GM21367 (cell line): ENCODE data around the gene GLTPD2.
A peak's percentile ranks its signal among the peaks of the same experiment; 100 is the strongest.
"Not testable (repeated sequence)": the region's sequence is repeated elsewhere in the genome, so short reads cannot be mapped to it uniquely, and the experiment has no call there.

Source experiments
- ATAC-seq: cut with Tn5 transposase; IDR thresholded peaks from one replicate; pipeline ENCODE4 v1.9.1; 2021; ENCODE audit not compliant: unreplicated experiment

Gene GLTPD2

DNA sequence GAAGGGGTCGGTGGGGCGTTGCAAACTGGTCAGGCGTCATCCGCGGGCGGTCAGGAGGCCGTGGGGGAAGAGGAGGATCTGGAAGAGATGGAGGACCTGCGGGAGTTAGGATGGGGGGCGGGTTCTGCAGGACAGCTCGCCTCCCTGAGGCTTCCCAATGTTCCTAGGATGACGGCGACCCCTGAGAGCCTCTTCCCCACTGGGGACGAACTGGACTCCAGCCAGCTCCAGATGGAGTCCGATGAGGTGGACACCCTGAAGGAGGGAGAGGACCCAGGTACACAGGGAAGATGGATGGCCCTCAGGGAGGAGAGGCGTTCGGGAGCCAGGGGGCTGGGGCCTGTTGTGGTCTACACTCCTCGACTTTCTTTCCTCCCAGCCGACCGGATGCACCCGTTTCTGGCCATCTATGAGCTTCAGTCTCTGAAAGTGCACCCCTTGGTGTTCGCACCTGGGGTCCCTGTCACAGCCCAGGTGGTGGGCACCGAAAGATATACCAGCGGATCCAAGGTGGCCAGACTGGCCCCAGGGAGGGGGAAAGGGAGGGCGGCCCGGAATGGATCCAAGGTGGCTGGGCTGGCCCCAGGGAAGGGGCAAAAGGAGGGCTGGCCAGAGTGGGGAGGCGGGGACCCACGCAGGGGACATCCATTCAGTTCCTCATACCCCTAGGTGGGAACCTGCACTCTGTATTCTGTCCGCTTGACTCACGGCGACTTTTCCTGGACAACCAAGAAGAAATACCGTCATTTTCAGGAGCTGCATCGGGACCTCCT is 19.0 kb downstream of the GLTPD2 start:
- no peak for ATAC-seq

DNA sequence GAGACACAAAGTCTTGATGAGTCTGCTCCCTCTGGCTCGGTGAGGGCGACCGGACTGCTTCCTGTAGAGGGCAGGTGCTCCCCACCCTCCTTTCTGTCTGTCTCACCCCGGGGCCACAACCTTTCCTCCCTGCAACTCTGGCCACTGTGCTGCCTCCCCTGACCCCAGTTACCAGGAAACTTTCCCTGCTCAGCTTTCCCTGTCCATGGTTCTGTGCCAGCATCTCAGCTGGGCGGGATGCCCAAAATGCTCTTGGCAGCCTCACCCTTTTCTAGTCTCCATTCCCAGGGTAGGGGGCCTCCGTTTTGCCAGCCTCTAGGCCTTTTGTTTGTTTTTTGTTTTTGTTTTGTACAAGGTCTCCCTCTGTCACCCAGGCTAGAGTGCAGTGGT is 19.6 kb downstream of the GLTPD2 start:
- ATAC-seq, result no peak

DNA sequence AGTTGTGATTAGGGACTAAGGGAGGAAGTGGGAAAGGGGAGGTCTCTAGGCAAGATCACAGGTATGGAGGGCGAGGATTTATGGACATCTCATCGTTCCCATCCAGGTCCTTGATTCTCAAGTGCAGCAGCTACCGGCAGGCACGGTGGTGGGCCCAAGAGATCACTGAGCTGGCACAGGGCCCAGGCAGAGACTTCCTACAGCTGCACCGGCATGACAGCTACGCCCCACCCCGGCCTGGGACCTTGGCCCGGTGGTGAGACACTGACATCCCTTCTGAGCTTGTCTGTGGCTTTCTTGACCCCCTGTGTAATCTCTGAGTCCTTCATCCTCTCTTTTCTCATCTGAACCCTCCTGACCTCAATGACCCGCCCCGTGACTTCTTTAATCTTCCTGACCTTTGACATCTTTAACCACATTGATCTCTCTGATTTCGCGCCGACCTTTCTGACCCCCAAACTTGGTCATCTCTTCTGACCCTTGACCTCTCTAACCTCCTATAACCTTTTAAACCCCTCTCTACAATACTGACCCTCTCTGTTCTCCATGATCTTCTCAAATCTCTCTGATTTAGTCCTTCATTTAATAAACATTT is 22.0 kb downstream of the GLTPD2 start:
- ATAC-seq, result no peak

DNA sequence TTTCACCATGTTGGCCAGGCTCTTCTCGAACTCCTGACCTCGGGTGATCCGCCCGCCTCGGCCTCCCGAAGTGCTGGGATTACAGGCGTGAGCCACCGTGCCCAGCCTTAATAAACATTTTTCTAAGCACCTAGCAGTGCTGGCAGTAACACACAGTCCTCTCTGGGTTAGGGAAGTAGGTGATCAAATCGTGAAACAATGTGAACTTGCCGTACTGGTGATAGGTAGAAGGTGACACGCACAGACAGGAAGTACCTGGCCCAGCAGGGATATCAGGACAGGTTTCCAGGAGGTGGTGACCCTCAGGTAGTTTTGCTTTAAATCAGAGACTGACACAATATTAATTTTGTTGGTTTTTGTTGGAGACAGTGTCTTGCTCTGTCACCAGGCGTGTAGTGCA is 22.7 kb downstream of the GLTPD2 start:
- ATAC-seq, result no peak

DNA sequence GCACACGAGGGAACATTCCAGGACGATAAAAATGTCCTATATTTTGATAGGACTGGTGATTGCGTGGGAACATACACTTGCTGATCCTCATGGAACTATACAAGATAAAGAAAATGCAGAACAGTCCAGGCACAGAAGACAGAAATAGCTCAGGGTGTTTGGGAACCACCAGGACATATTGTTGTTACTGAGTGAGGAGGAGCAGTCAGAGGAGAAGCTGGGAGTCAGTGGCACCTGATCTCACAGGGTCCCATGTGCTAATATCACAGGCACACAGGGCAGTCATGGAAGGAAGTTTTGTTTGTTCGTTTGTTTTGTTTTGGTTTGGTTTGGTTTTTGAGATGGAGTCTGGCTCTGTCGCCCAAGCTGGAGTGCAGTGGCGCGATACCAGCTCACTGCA is 23.9 kb downstream of the GLTPD2 start:
- ATAC-seq, result no peak

DNA sequence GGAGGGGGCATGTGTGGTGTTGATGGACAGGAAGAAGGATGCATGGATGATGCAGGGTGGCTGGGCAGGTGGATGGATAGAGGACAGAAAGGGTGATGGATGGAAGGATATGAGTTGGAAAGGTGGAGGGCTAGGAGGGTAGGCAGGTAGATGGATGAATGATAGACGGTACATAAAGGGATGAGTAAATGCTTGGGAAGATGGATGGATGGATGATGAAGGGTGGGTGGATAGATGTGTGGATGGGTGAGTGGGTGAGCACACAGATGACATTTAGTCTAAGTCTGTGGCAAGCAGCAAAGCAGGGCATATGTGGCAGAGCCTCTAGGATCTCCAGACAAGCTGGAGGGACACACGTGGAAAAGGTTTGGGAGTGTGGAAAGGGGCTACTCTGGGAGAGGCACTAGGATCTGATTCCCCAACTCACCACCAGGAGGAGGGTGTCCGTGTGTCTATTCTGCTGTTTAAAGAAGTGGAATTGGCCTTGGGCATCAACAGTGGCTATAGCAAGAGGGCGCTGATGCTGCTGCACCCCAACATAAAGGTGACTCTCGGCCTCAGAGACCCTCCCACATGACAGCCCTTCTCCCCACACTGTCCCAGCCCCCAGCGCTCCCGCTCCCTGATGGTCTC is 26.4 kb downstream of the GLTPD2 start:
- ATAC-seq, result no peak

DNA sequence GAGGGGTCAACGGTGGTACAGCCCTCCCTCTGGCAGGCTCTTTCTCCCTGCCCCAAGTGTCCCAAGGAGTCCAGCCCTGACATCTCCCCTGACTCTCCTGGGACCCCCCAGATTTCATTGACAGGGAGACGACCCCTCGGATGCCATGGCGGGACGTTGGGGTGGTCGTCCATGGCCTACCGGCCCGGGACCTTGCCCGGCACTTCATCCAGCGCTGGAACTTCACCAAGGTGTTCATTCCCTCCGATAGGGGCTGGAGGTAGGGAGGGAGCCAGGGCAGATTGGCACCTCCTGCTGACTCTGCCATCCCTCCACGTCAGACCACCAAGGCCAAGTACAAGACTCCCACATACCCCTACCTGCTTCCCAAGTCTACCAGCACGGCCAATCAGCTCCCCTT is 28.1 kb downstream of the GLTPD2 start:
- ATAC-seq, result no peak

DNA sequence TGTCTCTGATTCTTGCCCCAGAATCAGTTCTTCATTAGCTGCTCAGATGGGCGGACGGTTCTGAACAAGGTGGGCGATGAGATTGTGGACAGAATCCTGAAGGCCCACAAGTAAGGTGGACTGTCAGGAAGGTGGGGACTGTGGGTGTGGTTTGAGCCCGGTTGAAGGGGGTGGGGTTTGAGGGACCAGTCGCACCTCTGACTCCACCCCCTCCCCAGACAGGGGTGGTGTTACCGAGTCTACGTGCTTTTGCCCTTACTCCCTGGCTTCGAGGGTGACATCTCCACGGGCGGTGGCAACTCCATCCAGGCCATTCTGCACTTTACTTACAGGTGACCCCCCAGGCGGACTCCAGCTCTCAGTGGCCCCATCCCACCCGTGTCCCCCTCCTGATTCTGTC is 29.5 kb downstream of the GLTPD2 start:
- no peak for ATAC-seq

DNA sequence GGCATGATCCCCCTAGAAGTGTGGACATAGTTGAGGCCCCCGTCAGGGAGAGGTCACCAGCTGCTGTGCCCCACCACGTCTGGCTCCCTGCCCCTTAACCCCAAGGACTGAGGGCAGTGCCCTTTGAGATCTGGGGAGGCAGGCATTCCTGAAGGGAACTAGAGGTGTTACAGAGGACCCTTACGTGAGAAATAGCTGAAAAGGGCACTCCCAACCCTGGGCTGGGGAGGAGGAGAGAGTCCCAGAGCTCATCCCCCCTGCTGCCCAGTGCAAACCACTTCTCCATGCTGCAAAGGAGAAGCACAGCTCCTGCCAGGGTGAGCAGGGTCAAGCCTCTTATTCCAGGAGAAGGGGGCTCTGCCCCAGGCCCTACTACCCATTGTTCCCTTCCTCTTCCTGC is 34.1 kb downstream of the GLTPD2 start:
- no peak for ATAC-seq

DNA sequence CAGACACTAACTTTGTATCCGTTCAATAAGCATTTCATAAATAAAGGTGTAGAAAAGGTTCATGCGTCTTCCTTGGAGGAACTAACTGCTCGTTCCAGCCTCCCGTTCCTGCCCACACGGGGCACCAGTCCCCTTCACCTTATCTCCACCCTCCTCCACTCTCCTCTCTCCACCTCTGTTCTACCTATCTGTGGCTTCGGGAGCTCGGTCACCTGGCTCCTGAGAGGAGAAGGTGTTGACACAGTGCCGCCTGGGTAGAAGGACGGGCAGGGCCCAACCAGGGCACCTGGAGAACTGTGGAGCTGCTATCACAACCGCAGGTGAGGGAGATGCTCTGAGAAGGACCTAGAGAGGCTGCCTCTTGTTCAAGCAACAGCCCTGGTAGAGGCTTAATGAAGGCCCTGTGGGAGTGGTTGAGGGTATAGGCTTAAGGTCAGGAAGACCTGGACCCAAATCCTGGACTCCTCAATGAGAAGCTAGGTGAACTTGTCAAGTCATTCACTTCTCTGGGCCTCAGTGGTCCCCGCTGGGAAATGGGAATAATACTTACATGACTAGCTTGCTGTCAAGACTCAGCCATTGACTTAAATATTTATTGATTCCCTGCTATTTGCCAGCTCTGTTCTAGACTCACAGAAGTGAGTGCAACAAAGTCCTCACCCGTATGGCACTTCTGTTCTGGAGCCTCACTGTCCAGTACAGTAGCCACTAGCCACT is 34.8 kb downstream of the GLTPD2 start:
- ATAC-seq, result no peak

DNA sequence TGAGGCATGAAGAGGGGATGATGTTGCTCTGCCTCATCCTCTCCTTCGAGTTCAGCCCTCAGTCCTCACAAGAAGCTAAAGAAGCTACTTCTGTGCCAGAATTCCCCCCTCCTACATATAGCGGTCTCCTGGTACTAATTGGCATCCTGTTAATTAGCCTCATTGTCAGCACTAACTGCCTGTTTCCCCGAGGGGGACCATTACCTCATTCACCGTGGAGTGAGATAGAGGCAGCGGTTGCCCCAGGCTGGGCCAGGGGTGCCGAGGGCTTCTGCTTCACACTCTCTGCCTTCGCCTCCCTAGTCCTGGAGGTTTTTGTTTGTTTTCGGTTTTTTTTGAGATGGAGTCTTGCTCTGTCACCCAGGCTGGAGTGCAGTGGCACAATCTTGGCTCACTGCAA is 38.6 kb downstream of the GLTPD2 start:
- no peak for ATAC-seq

DNA sequence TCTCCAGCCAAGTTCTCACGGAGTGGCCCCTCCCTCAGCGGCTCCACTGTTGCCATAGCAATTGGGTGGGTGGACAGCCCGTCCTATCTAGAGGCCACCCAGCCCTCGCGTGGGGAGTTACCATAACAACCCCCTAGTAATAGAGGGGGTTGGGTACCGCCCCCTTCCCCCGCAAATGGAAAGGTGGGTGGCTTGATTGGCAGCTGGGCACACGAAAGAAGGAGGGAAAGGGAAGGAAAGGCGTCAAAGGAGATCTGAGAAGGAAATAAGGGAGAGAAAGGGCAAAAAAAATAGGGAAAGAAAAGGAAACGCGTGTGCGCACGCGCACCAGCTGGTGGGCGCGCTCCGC is 44.0 kb downstream of the GLTPD2 start:
- not testable (repeated sequence) for ATAC-seq

DNA sequence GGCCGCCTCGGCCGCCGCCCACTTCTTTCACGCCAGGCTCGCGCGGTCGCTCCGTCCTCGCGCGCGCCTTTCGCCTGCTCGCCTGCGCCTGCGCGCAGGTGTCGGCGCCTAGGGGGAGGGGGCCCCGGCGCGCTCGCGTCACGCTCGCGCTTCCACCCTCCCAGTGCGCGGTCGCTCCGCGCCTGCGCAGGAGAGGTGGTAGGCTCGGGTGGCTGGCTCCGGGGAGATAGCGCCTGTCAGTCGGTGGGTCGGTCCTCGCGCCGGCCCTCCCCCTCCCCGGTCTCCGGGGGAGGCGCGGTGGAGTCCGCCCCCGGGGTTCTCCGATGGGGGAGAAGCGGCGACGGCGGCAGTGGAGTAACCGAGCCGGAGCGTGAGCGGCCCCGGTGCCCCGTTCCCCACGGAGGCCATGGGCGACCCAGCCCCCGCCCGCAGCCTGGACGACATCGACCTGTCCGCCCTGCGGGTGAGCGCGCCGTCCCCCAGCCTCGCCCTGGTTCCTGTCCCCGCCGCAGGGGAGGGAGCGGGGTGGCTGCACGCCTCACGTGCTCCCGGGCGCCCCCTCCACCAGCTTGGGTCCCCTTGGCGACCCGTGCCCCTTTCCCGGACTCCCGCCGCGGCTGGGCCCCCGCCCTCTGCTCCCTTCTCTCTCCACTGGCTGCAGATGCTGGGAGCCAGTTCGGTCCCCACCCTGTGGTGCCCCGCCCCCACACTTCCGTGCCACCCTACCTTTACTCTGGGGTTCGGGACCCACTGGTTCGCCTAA is 44.6 kb downstream of the GLTPD2 start, which contains the start of gene MINK1:
Gene MINK1 (plus strand): TSS at position 163 of the 763 bp plus-strand sequence. CDS start 244 bp downstream, at position 407.
- peak; percentile 78 for ATAC-seq

DNA sequence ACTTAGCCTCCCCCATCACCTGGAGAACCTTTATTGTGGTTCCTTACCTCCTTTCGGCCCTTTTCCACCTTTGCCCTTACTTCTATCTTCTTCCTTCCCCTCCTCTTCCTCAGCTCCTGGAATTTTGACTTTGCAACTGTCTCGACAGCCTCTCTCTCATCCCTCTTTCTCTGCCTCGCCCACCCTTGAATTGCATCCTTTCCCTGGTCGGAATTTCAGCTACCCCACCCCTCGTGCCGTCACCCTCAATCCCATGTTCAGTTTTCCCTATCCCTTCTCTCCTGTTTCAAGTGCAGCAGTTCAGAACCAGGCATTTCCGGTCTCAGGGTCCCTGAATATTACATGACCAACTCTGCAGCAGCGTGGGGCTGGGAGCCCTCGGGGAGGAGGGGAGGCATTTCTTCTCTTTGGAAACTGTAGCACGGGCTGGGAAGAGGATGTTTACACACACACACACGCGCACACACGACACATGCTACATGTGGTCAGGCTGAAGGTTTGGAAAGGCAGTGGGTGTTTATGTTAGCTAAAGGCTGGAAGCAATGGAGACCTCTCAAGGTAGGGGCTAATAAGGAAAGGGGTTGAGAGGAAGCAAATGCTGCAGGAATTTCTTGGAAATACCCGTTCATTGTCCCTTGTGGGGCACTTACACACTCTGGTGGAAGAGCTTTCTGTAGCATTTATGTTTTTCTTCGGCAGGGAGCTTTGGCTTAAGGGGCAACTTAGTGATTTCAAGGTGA is 45.3 kb downstream of the GLTPD2 start:
- ATAC-seq, result no peak

DNA sequence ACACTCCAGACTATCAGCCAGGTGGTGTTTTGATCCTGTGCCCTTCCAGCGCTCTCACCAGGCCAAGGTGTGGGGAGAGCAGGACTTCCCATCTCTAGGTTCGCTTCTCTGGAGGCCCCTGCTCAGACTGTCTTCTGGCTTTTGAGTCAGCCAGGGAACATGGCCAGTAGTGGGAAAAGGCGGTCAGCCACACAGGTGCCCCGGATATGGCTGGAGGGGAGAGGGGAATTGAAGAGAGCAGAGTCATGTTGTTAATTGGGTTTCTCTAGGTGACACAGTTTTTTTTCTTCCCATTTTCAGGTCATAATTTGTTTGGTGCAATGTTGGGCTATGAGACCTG is 45.9 kb downstream of the GLTPD2 start:
- no peak for ATAC-seq

DNA sequence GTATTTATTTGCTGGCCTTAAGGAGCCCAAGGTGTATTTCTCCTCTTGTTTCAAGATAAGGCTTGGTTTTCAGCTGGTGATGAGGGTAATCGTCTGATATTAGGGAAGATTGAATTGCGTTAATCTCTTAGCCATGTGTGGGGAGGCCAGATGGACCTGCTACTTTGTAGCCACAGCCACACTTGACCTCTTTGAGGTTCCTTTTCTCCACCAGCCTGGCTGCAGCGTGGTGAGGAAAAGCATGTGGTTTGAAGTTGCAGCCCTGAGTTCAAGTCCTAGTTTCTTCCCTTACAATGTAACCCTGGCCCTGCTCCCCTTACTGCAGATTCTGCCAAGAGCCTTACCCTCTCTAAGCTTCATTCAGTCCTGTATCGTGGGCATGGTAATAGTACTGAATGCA is 47.5 kb downstream of the GLTPD2 start:
- ATAC-seq, result no peak

DNA sequence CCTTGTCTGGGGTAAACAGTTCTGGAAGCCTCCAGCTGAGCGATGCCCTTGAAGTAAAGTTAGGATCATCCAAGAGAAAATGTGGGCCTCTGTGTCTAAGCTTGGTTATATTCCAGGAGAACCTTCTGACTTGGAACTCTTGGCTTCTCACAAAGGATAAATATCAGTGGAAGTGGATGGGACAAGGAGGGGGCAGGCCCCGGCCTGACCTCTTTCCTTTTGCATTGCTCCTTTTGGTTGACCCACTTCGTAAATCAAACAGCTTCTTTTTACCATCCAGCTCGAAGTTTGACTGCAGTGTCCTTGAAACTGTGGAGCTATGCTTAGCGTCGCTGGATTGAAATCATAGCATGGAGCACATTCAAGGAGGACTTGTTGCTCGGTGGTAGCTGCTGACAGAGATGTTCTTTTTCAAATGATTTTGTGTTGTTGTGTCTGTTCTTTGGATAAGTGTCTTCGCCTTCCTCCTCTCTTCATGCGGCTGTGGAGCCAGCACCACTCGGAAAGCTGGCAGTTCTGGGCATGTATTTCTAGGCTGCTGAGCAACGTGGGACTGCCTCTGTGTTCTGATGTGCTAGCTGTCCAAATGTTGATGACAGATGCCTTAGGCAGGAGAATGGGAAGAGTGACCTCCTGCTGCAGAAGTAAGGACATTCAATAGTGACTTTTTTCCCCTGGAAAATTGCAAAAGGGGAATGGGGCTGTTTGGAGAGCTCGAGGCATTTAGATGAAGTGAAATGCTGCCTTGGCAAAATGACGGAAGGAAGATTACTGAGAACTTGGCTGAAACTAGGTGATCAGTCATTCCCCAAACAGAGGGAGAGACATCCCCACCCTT is 48.9 kb downstream of the GLTPD2 start:
- no peak for ATAC-seq

DNA sequence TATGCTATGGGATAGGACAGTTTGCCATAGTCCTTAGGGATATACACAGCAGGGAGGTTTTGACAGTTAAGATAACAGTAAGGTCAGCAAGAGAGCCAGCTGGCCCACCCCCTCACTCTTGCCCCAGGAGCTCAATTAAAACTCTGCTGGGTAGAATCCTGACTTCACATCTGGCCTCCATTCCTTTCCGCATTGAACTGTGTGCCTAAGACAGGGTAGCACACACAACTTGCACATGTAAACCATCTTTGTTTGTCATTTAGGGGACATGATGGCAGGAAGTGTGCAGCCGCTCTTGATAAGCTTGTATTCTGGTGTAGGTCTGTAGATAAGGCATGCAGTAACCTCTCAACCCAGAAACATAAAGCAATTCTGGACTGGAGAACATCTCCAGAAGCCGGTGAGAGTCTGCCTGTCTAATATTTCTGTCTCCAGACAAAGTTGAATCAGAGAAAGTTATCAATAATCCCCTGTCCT is 49.6 kb downstream of the GLTPD2 start:
- ATAC-seq, result no peak

DNA sequence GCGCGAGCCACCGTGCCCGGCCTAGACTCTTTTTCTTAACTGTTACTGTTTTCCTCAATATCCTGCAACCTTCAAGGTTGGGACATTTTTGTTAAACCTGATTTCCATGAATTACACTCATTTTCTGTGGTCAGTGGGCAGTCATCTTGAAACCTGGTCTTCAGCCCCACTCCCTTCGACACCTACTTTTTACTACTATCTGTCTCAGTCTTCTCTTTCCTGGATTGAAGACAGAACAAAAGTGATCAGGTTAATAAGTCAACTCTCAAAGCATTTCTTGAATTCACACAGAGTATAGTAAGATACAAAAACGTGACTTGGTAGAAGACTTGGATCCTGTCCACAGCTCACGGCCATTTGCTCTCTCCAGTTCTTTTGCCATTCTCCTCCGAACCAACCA is 50.5 kb downstream of the GLTPD2 start:
- no peak for ATAC-seq
